DMS79 treated with DMSO at 0.1 percent for 48 hours (cell line): ENCODE data around the gene ZNF85.
"Not testable (repeated sequence)": the region's sequence is repeated elsewhere in the genome, so short reads cannot be mapped to it uniquely, and the experiment has no call there.

Source experiments
- DNase-seq: peaks from one replicate; lab custom pipeline; 2025; lab: John Stamatoyannopoulos, UW

Gene ZNF85

DNA sequence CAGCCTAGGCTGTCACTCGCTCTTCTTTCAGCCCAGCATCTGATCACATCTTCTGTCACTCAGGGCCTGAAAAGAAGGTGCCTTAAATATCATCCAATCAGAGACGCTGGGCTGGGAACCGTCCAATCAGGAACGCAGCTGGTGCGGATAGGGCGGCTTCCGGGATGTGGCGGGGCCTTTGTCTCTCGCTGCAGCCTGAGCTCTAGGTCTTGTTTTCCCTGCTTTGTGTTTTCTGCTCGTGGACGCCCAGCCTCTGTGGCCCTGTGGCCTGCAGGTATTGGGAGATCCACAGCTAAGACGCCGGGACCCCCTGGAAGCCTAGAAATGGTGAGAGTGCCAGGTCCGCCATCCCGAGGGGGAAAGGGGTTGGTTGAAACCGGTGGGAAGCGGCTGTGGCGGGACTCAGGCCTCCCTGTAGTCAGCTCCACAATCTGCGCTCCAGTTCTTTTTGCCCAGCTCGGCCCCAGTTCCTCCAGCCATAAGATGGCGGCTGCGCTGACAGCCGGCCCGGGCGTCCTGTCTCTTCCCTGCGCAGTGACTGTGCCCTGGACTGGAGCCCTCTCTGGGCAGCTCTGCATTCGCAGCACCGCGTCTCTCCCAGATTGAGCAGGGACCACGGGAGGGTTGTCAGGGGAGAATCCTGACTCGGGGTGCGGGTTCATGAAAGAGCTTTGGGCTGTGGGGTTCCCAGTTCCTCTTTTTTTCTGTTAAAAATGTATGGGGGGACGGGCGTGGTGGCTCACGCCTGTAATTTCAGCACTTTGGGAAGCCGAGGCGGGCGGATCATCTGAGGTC, at the start of gene ZNF85:
ZNF85 (plus strand) TSS at position 175 of the 795 bp plus-strand sequence; CDS start at position 325, 150 bp downstream.
- DNase-seq, result peak; percentile 94

DNA sequence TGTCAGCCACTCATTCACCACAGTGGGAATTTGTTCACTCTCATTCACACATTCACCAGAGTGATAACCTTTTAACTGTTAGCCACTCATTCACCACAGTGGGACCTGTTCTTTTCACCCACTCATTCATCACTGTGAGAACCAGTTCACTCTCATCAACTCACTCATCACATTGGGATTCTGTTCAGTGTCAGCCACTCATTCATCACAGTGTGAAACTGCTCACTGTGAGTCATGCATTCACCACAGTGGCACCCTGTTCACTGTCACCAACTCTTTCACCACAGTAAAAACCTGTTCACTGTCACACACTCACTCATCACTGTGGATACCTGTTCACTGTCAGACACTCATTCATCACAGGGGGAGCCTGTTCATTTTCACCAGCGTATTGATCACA, 43.5 kb upstream of the ZNF85 start:
- no peak for DNase-seq

DNA sequence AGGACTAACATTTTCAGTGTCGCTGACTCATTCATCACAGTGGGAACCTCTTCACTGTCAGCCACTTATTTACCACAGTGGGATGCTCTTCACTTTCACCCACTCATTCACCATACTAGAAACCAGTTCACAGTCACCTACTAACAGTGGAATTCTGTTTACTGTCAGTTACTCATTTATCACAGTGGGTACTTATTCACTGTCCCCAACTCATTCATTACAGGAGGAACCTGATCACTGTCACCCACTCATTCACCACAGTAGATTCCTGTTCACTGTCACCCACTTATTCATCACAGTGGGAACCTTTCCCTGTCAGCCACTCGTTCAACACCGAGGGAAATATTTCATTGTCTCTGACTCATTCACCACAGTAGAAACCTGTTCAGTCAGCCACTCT, 10.1 kb upstream of the ZNF85 start:
- no peak for DNase-seq

DNA sequence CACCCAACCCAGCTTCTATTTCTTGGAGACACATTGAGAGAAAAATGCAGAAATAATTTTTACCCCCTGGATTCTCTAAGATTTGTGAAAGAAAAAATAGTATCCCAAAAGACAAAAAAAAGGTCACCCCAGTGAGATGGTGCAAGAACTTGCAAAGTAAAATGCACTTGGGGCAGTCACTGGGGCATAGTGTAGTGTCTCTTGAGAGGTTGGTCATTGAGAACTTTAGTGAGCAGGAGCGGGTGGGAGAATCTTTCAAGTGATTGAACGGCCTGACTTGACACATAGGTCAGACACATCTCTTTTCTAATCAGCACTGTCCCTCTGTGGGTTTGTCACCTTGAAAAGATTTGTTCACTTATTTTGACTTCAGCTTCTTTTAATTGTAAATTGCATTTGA, 2.4 kb downstream of the ZNF85 start:
- DNase-seq, result no peak

DNA sequence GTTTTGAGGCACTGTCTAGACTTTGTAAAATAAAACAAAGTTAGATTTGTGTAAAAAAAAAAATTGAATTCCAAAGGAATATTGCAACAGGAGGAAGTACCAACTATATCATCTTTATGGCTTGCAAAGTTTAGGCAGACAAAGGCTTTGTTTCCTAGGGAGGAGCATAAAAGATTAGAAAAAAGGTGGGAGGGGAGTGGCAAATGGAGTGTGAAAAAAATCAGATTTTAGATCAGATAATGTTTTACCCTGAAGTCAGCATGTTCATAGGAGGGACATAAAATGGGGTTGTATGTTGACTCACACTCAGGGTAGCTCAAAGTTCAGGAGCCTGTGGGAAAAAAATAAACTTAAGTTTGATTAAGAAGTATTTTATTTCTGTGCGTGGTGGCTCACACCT, 3.7 kb downstream of the ZNF85 start:
- no peak for DNase-seq

DNA sequence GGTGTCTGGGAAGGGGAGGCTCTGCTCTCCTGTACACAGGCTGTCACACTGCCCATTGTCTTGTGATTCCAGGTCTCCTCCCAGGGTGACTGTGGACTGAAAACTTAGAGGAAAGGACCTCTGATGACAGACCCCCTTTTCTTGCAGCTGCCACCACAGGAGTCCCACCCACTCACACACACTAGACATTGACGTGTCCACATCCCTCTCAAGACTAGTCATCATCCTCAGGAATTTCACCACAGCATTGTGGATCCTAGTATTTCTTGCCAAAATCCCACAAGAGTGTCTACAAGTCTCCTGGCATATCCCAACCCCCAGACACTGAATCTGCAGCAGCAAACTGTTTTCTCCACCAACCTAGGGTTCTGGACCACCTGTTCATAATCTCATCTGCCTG, 5.3 kb downstream of the ZNF85 start:
- no peak for DNase-seq

DNA sequence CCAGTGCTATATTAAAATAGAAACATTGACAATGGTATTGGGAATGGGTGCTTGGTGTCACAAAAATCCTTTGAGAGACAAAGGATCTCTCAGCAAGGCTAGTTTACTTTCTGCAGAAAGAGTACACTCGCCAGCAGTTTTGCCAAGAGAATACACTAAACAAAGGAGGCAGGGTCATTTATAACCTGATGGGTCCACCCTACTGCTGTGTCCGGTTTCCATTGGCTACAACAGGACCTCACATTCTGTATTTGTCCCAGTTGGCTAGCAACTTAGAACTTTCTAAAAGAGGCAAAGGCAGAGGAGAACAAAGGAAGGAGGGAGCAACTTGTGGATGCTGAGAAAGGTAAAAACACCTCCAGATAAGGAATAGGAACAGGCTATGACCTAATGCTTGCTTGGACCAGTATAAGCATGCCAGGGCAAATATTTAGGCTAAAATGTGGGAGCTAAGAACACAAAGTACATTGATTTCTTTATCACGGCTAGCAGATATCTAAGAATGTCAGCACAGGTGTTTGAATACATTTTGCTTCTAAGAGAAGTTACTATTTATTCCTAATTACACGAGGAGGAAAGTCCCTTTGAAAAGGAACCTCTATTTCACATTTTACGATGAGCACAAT, 13.4 kb downstream of the ZNF85 start:
- not testable (repeated sequence) for DNase-seq

DNA sequence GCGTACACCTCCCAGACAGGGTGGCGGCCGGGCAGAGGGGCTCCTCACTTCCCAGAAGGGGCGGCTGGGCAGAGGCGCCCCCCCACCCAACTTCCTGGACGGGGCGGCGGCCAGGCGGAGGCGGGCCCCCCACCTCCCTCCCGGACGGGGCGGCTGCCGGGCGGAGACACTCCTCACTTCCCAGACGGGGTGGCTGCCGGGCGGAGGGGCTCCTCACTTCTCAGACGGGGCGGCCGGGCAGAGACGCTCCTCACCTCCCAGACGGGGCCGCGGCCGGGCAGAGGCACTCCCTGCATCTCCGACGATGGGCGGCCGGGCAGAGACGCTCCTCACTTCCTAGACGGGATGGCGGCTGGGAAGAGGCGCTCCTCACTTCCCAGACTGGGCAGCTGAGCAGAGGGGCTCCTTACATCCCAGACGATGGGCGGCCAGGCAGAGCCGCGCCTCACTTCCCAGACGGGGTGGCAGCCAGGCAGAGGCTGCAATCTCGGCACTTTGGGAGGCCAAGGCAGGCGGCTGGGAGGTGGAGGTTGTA, 29.6 kb downstream of the ZNF85 start:
- not testable (repeated sequence) for DNase-seq

DNA sequence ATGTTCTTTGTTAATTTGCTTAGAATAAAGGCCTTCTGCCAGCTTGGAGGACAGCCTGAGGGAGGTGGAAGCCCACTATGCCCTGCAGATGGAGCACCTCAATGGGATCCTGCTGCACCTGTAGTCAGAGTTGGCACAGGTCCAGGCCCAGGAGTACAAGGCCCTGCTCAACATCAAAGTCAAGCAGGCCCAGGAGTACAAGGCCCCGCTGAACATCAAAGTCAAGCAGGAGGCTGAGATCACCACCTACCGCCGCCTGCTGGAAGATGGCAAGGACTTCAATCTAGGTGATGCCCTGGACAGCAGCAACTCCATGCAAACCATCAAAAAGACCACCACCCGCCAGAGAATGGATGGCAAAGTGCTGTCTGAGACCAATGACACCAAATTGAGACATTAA, 41.7 kb downstream of the ZNF85 start:
- no peak for DNase-seq

DNA sequence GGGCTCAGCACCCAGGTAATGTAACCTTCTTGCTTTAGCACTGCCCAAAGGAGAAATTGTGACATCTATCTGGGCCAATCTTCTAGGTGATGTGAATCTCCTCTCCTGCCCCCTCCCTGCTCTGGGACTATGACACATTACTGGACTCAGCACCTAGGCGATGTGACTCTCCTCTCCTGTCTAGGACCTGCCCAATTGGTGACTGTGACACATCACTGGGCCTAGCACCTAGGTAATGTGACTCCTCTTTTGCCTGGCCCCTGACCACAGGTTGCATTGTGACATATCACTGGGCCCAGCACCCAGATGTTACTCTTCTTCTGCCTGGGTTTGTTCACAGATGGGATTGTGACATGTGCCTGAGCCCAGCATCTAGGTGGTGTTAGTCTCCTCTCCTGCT, 45.0 kb downstream of the ZNF85 start:
- no peak for DNase-seq

DNA sequence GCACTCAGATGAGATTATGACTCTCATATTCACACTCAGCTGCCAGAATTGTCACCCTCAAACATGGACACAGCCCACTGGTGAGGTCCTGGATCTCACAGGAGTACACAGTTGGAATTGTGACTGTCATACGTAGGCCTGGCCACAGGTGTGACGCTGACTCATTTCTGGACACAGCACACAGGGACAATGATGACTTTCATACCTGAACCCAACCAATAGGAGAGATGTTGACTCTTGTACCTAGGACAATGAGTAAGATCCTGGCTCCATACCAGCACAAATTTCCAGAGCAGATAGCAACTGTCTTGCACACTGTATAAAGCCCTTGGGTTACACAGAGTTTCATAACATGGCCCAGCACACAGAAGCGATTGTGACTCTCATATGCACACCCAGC, 46.4 kb downstream of the ZNF85 start:
- no peak for DNase-seq

DNA sequence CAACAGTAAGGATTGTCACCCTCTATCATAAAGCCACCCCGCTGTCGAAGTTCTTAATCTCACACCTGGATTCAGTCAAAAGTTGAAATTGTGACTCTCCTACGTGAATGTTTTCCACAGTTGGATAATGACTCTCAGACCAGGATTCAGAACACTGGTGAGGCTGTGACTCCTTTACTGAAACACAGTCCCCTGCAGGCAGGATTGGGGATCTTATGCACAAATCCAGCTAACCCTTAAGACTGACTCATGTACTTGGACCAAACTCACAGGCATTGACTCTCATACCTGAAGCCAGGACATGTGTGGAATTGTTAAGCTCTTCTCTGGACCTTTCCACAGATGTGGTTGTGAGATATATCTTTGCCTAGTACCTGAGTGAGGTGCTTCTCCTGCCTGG, 46.8 kb downstream of the ZNF85 start:
- no peak for DNase-seq

DNA sequence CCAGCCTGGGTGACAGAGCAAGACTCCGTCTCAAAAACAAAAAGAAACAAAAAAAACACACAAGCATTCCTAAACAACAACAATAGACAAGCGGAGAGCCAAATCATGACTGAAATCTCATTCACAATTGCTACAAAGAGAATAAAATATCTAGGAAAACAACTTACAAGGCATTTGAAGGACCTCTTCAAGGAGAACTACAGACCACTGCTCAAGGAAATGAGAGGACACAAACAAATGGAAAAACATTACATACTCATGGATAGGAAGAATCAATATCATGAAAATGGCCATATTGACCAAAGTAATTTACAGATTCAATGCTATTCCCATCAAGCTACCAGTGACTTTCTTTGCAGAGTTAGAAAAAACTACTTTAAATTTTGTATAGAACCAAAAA, 69.7 kb downstream of the ZNF85 start:
- DNase-seq, result not testable (repeated sequence)

DNA sequence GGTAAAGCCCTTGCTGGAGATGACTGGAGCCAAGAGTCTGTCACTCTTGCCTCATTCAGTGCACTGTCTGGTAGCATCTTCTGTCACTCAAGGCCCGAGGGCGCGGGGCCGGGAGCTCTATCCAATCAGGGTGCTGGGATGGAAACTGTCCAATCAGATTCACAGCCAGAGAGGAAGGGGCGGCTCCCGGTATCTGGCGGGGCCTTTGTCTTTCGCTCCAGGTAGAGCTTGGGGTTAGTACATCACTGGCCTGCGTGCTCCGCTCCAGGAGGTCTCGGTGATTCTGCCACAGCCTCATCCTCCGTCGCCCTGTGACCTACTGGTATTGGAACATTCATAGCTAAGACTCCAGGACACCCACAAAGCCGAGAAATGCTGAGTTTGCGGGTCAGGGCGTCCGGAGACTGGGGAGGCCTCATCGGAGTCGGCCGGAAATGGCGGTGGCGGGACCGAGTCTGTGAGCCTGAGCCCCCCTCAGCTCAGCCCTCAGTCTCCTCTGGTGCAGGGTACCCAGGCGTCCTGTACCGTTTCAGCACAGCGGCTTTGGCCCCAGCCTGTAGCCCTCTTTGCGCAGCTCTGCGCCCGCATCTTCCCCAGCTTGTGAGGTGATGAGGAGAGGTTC, 76.8 kb downstream of the ZNF85 start:
- DNase-seq, result peak; percentile 96
